Stimulated activated CD8-positive, alpha-beta memory T cell treated with anti-CD3 and anti-CD28 coated beads, Interleukin-12 subunit alpha, Interleukin-12 subunit beta, amount 100 ng/mL, for 24 hours (primary cell): ENCODE data around the gene PYCARD.
"Not testable (repeated sequence)": the region's sequence is repeated elsewhere in the genome, so short reads cannot be mapped to it uniquely, and the experiment has no call there.

Experiments
- DNase-seq: peaks from one replicate; pipeline ENCODE4 v3.0.0-alpha.2; 2020; ENCODE audit errors: extremely low read depth

The PYCARD gene

GRCh38 chr16:31191697-31192428 is 10.7 kb downstream of the PYCARD start:
- DNase-seq, result no peak

- DNase-seq, result no peak
These were observed 11.6 kb downstream of the PYCARD start for GRCh38 chr16:31190818-31191444.

- no peak for DNase-seq
These were observed 12.5 kb downstream of the PYCARD start for GRCh38 chr16:31190061-31190460.

GRCh38 chr16:31189412-31189778 is 13.2 kb downstream of the PYCARD start:
- no peak for DNase-seq

GRCh38 chr16:31188450-31189411 is 13.8 kb downstream of the PYCARD start:
- DNase-seq, result no peak

- no peak for DNase-seq
These were observed 14.8 kb downstream of the PYCARD start for GRCh38 chr16:31187808-31188189.

GRCh38 chr16:31186930-31187807 is 15.4 kb downstream of the PYCARD start:
- DNase-seq, result no peak

GRCh38 chr16:31186176-31186575 is 16.4 kb downstream of the PYCARD start:
- DNase-seq, result no peak

GRCh38 chr16:31185339-31185738 is 17.2 kb downstream of the PYCARD start:
- no peak for DNase-seq

GRCh38 chr16:31184888-31185287 is 17.7 kb downstream of the PYCARD start:
- DNase-seq, result no peak

GRCh38 chr16:31183432-31184428 is 18.8 kb downstream of the PYCARD start:
- DNase-seq, result no peak

- DNase-seq, result no peak
These were observed 20.2 kb downstream of the PYCARD start for GRCh38 chr16:31182391-31182790.

- DNase-seq, result no peak
These were observed 21.3 kb downstream of the PYCARD start for GRCh38 chr16:31181102-31181830.

GRCh38 chr16:31179747-31180459 is 22.7 kb downstream of the PYCARD start, which contains the start of gene FUS:
Gene FUS (plus strand): TSS chr16:31180139. CDS start chr16:31180215, 76 bp downstream.
- DNase-seq, result peak; percentile 79

- no peak for DNase-seq
These were observed 23.3 kb downstream of the PYCARD start for GRCh38 chr16:31179219-31179746.

GRCh38 chr16:31177136-31177535 is 25.4 kb downstream of the PYCARD start:
- DNase-seq, result no peak

- DNase-seq, result not testable (repeated sequence)
These were observed 32.5 kb downstream of the PYCARD start for GRCh38 chr16:31170048-31170447.

- DNase-seq, result no peak
These were observed 33.7 kb downstream of the PYCARD start for GRCh38 chr16:31168848-31169247.
